HEK293 (cell line): ENCODE results near the gene PAQR8.

Source experiments
- CTCF ChIP-seq: fragments of 450-650 bp; formaldehyde crosslinking; IDR thresholded peaks from 2 replicates; pipeline ENCODE4 v1.5.1; 2016; ENCODE audit warnings: missing biosample characterization, missing genetic modification characterization
- GLI2 ChIP-seq: fragments of 450-650 bp; formaldehyde crosslinking; IDR thresholded peaks from 2 replicates; pipeline ENCODE4; 2017; ENCODE audit warnings: missing biosample characterization, missing genetic modification characterization, low read depth, borderline replicate concordance
- PRDM1 ChIP-seq: fragments of 450-650 bp; formaldehyde crosslinking; IDR thresholded peaks from 2 replicates; pipeline ENCODE4; 2016; ENCODE audit warnings: missing biosample characterization, missing genetic modification characterization
- ZBTB49 ChIP-seq: fragments of 450-650 bp; formaldehyde crosslinking; IDR thresholded peaks from 2 replicates; pipeline ENCODE4 v1.5.1; 2016; ENCODE audit warnings: missing biosample characterization, missing genetic modification characterization, low read depth
- ZFP37 ChIP-seq: fragments of 450-650 bp; formaldehyde crosslinking; IDR thresholded peaks from 2 replicates; pipeline ENCODE4 v1.5.1; 2016; ENCODE audit warnings: missing biosample characterization, missing genetic modification characterization
- ZNF18 ChIP-seq: fragments of 450-650 bp; formaldehyde crosslinking; IDR thresholded peaks from 2 replicates; pipeline ENCODE4 v1.5.1; 2016; ENCODE audit warnings: missing biosample characterization, missing genetic modification characterization
- ZNF513 ChIP-seq: fragments of 450-650 bp; IDR thresholded peaks from 2 replicates; pipeline ENCODE4 v1.5.1; 2018; ENCODE audit warnings: missing biosample characterization, missing genetic modification characterization
- ZNF548 ChIP-seq: fragments of 450-650 bp; formaldehyde crosslinking; IDR thresholded peaks from 2 replicates; pipeline ENCODE4 v1.5.1; 2016; ENCODE audit warnings: missing biosample characterization, missing genetic modification characterization
- ZNF555 ChIP-seq: fragments of 450-650 bp; formaldehyde crosslinking; conservative IDR thresholded peaks from 2 replicates; pipeline ENCODE4 v1.5.1; 2017; ENCODE audit warnings: missing biosample characterization, mild to moderate bottlenecking, missing genetic modification characterization, inconsistent platforms
- ZNF596 ChIP-seq: fragments of 450-650 bp; IDR thresholded peaks from 2 replicates; pipeline ENCODE4 v1.5.0; 2018; ENCODE audit warnings: missing biosample characterization, mild to moderate bottlenecking, missing genetic modification characterization, moderate library complexity
- ZNF626 ChIP-seq: fragments of 450-650 bp; sonication (Bioruptor Pico); formaldehyde crosslinking; IDR thresholded peaks from 2 replicates; pipeline ENCODE4 v1.5.1; 2018; ENCODE audit warnings: missing biosample characterization, missing genetic modification characterization, inconsistent platforms

GRCh38 chr6:52391599-52391998, 29.6 kb downstream of the PAQR8 start:
- TF ChIP-seq CTCF (tag by site-specific recombination) (no peak), ZNF513 (no peak), ZFP37 (tag by site-specific recombination) (no peak), ZNF626 (tag by site-specific recombination) (no peak), ZNF555 (tag by site-specific recombination) (no peak), ZNF596 (no peak), PRDM1 (tag by site-specific recombination) (no peak), ZNF18 (tag by site-specific recombination) (no peak), ZBTB49 (tag by site-specific recombination) (no peak), GLI2 (tag by site-specific recombination) (no peak), ZNF548 (no peak)
